ENCODE measurements around the gene MED12L.

The MED12L gene

GRCh38 chr3:151300539-151300938 is 215.1 kb downstream of the MED12L start (continued):
- TF ChIP-seq ZNF239 (tag by site-specific recombination; IDR thresholded peaks at IDR 0.05), result no peak

- H3K27ac ChIP-seq (ENCODE audit: extremely low read depth, low read depth, low read length), result no peak overlapping the region
- H3K4me1 ChIP-seq (ENCODE audit: control insufficient read depth, insufficient read depth, low read length), result no peaks in the 10 kb centered on the region
- H3K9me3 ChIP-seq (ENCODE audit: control insufficient read depth, insufficient read depth, low read depth, low read length), result no peaks in the 10 kb centered on the region
- no peak overlapping the region for H3K4me3 ChIP-seq (ENCODE audit: low read depth, low read length)
- ChIA-PET POLR2A (no interaction called here), CTCF (no interaction called here)
- no peaks in the 10 kb centered on the region for H3K36me3 ChIP-seq (ENCODE audit: control insufficient read depth in 2 of 2, insufficient read depth in 1 of 2, low read length in 2 of 2)
- TF ChIP-seq ZNF560 (tag by site-specific recombination; IDR thresholded peaks at IDR 0.05; ENCODE audit: borderline replicate concordance) (no peak), ZNF600 (tag by site-specific recombination; IDR thresholded peaks at IDR 0.05) (no peak), YY1 (tag by site-specific recombination; IDR thresholded peaks at IDR 0.05) (no peak), TCF7L2 (IDR thresholded peaks at IDR 0.05; ENCODE audit: borderline replicate concordance, low read depth, low read length) (no peak), ZNF423 (tag by site-specific recombination; IDR thresholded peaks at IDR 0.05) (no peak), ZNF621 (tag by site-specific recombination; IDR thresholded peaks at IDR 0.05) (no peak), ZNF785 (tag by site-specific recombination; IDR thresholded peaks at IDR 0.05) (no peak), KLF16 (tag by site-specific recombination; IDR thresholded peaks at IDR 0.05) (no peak), ZNF202 (tag by site-specific recombination; IDR thresholded peaks at IDR 0.05; ENCODE audit: borderline replicate concordance) (no peak), ZNF585B (tag by site-specific recombination; IDR thresholded peaks at IDR 0.05) (no peak), ZNF580 (tag by site-specific recombination; IDR thresholded peaks at IDR 0.05) (no peak), ZNF830 (tag by site-specific recombination; IDR thresholded peaks at IDR 0.05; ENCODE audit: low read depth) (no peak), ZNF248 (tag by site-specific recombination; IDR thresholded peaks at IDR 0.05) (no peak), ZNF529 (tag by site-specific recombination; IDR thresholded peaks at IDR 0.05; ENCODE audit: insufficient replicate concordance) (no peak), MZF1 (tag by site-specific recombination; IDR thresholded peaks at IDR 0.05; ENCODE audit: borderline replicate concordance) (no peak), MEIS1 (CRISPR knock-in tag; IDR thresholded peaks at IDR 0.05; ENCODE audit: borderline replicate concordance) (no peak)
- TF ChIP-seq, protein P1, sequence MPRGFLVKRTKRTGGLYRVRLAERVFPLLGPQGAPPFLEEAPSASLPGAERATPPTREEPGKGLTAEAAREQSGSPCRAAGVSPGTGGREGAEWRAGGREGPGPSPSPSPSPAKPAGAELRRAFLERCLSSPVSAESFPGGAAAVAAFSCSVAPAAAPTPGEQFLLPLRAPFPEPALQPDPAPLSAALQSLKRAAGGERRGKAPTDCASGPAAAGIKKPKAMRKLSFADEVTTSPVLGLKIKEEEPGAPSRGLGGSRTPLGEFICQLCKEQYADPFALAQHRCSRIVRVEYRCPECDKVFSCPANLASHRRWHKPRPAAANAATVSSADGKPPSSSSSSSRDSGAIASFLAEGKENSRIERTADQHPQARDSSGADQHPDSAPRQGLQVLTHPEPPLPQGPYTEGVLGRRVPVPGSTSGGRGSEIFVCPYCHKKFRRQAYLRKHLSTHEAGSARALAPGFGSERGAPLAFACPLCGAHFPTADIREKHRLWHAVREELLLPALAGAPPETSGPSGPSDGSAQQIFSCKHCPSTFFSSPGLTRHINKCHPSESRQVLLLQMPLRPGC (tag by site-specific recombination; IDR thresholded peaks at IDR 0.05), result no peak
- TF ChIP-seq, protein P2, sequence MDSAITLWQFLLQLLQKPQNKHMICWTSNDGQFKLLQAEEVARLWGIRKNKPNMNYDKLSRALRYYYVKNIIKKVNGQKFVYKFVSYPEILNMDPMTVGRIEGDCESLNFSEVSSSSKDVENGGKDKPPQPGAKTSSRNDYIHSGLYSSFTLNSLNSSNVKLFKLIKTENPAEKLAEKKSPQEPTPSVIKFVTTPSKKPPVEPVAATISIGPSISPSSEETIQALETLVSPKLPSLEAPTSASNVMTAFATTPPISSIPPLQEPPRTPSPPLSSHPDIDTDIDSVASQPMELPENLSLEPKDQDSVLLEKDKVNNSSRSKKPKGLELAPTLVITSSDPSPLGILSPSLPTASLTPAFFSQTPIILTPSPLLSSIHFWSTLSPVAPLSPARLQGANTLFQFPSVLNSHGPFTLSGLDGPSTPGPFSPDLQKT (IDR thresholded peaks at IDR 0.05; ENCODE audit: borderline replicate concordance, low read depth, low read length), result no peak
- TF ChIP-seq, protein P3, sequence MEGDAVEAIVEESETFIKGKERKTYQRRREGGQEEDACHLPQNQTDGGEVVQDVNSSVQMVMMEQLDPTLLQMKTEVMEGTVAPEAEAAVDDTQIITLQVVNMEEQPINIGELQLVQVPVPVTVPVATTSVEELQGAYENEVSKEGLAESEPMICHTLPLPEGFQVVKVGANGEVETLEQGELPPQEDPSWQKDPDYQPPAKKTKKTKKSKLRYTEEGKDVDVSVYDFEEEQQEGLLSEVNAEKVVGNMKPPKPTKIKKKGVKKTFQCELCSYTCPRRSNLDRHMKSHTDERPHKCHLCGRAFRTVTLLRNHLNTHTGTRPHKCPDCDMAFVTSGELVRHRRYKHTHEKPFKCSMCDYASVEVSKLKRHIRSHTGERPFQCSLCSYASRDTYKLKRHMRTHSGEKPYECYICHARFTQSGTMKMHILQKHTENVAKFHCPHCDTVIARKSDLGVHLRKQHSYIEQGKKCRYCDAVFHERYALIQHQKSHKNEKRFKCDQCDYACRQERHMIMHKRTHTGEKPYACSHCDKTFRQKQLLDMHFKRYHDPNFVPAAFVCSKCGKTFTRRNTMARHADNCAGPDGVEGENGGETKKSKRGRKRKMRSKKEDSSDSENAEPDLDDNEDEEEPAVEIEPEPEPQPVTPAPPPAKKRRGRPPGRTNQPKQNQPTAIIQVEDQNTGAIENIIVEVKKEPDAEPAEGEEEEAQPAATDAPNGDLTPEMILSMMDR (tag by site-specific recombination; IDR thresholded peaks at IDR 0.05), result no peak
Measured at GRCh38 chr3:151301787-151302186, 216.3 kb downstream of the MED12L start.

DNA sequence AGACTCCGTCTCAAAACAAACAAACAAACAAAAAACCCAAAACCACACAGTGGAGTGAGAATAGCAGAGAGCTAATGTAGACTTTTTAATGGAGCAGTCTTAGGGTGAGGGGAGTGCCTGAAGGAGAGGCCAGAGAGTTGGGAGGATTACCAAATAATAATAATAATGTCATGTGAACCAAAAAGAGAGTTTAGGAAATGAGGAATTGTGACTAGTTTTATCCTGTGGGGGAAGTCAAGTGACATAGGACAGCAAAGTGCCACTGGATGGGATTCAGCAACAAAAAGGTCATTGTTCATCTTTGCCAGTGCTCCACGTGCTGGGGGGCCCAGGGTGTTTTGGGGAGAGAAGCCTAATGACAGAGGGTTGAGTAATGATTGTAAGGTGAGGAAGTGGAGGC is 218.3 kb downstream of the MED12L start:
- H3K4me3 ChIP-seq (ENCODE audit: low read depth, low read length), result no peak overlapping the region
- ChIA-PET POLR2A (no interaction called here), CTCF (interaction anchor here (0.7 to 1.7 kb wide), 3 partner anchors 12 to 1489 kb away, joined by 3 to 4 read pairs (median 3); no protein-coding TSS in a partner anchor)
- H3K36me3 ChIP-seq (ENCODE audit: control insufficient read depth in 2 of 2, insufficient read depth in 1 of 2, low read length in 2 of 2), result no peaks in the 10 kb centered on the region
- H3K9me3 ChIP-seq (ENCODE audit: control insufficient read depth, insufficient read depth, low read depth, low read length), result no peaks in the 10 kb centered on the region
- H3K27ac ChIP-seq (ENCODE audit: extremely low read depth, low read depth, low read length), result no peak overlapping the region
- H3K4me1 ChIP-seq (ENCODE audit: control insufficient read depth, insufficient read depth, low read length), result no peaks in the 10 kb centered on the region
- no peak for TF ChIP-seq ZNF830 (tag by site-specific recombination; IDR thresholded peaks at IDR 0.05; ENCODE audit: low read depth)
- no peak for TF ChIP-seq ZNF292 (tag by site-specific recombination; IDR thresholded peaks at IDR 0.05; ENCODE audit: borderline replicate concordance, low read depth)
- no peak for TF ChIP-seq ZNF785 (tag by site-specific recombination; IDR thresholded peaks at IDR 0.05)
- TF ChIP-seq ZNF621 (tag by site-specific recombination; IDR thresholded peaks at IDR 0.05), result no peak
- no peak for TF ChIP-seq ZNF660 (tag by site-specific recombination; IDR thresholded peaks at IDR 0.05)
- TF ChIP-seq, protein P4, sequence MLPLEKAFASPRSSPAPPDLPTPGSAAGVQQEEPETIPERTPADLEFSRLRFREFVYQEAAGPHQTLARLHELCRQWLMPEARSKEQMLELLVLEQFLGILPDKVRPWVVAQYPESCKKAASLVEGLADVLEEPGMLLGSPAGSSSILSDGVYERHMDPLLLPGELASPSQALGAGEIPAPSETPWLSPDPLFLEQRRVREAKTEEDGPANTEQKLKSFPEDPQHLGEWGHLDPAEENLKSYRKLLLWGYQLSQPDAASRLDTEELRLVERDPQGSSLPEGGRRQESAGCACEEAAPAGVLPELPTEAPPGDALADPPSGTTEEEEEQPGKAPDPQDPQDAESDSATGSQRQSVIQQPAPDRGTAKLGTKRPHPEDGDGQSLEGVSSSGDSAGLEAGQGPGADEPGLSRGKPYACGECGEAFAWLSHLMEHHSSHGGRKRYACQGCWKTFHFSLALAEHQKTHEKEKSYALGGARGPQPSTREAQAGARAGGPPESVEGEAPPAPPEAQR (tag by site-specific recombination; IDR thresholded peaks at IDR 0.05), result no peak
- no peak for TF ChIP-seq ZNF433 (tag by site-specific recombination; IDR thresholded peaks at IDR 0.05; ENCODE audit: low read depth)
- no peak for TF ChIP-seq ZBTB8A (tag by site-specific recombination; IDR thresholded peaks at IDR 0.05)
- TF ChIP-seq, protein P3 (tag by site-specific recombination; IDR thresholded peaks at IDR 0.05), result no peak
- TF ChIP-seq ZNF792 (tag by site-specific recombination; IDR thresholded peaks at IDR 0.05), result no peak

Data from HEK293 (cell line).